HG03521 (cell line): ENCODE measurements around the gene ATP4B.

Experiments used
- ATAC-seq: cut with Tn5 transposase; IDR thresholded peaks from one replicate; pipeline ENCODE4 v1.9.1; 2021; ENCODE audit warnings: mild to moderate bottlenecking, moderate library complexity; ENCODE audit not compliant: unreplicated experiment

Gene ATP4B

DNA sequence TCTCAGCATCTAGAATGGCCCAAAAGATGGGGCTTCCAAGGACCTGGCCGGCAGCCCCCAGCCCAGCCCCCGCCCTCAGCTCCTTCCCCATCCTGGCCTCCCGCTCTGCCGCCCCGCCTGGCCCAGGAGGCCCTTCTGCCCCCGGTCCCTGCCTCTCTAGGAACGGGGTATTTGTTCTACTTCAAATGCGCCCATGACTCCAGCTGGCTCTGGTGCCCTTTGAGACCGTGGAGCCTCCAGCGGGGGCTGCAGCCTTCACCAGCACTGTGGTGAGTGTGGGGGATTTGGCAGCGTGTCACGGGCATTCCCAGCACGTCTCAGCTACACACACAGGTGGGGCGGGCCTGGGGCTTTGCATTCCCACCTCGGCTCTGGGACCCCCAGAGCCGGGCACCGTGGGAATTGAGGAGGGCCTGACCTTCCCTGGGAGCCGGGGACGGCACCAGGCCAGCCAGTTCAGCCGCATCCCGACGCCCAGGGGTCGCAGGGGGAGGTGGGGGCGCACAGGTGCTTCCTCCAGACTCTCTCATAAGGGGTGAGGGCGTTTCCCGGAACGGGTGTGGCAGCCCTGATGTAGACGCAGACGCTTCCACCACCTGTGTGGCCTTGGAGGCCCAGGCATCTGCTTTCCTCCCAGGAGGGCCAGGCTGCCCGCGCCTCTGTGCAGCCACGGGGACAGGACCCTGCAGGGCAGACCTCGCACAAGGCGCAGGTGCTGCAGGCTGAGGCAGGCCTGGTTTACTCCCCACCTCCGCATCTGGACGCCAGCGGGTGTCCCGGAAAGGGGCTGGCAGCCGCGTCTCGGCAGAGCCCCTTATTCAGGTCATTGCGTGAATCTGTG lies 947 bp downstream of the ATP4B start:
- no peak for ATAC-seq

DNA sequence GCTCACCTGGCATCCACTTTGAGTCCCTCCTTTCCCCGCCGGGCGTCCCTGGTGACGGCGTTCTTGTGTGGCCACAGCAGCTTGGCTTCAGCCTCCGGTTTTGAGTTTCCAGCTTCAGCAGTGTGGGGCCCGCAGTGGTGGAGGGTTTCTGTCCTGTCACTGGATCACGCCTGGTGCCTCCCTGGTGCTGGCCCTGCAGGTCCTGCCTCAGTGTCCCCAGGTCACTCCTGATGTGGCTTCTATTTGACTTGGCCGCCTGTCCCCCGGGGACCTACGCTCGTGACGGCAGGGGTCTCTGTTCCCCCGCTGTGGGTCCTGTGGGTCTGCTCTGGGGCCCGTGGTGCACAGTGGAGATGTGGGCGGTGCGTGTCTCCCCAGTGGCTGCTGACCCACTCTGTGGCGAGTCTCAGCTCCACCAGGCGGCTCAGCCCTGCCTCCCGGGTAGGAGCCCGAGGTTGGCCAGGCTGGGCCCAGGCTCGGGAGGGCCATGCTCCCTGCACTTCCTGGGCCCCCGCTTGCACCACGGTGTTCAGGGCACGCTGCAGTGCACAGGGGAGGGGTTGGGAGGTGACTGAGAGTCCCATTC lies 1.9 kb downstream of the ATP4B start:
- no peak for ATAC-seq

DNA sequence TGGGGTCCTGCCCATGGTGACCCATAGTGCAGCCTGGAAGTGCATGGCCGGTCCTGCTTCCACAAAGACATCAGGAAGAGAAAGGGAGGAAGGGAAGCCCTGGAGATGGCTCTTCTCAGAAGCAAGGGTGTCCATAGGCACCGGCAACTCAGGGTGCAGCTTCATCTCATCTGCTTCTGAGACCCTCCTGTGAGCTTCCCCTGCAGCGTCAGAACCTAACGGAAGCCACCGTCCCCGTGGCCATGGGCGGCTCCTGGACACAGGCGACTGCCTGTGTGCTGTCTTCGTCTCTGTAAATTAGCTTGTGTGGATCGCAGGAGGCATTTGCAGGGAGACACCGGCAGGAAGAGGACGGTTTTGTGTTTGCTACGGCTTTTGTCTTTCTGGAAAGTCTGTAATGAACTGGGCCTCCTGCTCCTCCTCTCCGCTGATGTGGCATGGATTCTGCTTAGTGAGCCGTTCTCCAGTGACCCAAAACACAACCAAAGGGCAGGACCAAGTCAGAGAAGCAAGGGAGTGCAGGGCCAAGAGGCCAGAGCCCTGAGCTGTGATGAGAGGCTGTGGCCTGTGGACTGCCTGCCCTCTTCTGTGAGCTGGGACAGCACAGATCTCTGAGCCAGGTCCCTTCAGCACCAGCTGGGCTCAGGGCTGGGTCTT lies 2.5 kb downstream of the ATP4B start:
- no peak for ATAC-seq

DNA sequence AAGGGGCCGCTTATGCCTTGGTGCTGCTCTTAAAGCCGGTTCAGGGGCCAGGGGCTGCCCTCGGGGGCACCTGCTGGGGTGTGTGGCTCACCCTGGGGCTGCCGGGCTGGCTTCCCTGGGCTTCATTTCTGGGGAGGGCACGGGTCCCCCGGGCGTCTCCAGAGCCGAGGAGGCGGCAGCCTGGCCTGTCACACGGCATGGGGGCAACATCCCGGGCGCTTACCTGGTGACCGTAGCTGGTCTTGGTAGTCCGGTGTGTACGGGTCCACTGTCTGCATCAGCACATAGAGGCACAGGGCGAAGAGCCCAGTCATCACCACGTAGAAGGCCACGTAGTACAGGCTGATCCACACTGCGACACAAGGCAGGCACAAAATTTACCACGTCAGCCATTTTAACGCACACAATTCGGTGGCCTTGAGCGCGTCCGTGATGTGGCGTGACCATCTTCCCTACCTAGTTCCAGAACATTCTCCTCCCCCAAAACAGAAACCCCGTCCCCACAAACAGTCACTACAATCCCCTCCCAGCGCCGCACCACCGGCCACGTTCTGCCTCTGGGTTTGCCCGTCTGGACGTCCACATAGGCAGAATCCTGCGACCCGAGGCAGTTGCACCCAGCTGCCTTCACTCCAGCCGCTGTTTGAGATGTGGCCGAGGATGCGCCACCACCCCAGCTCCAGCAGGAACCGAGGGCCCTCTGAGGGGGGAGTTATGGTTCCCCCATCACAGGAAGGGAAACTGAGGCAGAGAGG lies 3.2 kb downstream of the ATP4B start:
- ATAC-seq, result no peak

DNA sequence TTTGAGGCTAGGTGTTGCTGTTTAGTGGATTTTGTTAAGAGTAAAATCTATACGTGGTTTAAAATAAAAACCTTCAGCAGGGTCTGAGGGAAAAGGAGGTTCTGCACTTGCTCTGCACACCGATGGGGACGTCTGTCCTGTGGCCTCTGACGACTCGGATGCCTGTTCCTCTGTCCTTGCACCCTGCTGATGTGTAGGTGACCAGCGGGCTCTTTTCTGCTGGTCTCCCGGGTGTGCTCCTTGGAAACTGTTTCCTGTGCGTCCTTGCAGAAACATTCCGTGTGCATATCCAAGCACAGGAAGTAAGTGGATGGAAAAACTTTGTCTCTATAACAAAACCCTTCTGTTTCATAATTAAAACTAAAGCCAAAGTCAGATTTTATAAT lies 3.8 kb downstream of the ATP4B start:
- no peak for ATAC-seq

DNA sequence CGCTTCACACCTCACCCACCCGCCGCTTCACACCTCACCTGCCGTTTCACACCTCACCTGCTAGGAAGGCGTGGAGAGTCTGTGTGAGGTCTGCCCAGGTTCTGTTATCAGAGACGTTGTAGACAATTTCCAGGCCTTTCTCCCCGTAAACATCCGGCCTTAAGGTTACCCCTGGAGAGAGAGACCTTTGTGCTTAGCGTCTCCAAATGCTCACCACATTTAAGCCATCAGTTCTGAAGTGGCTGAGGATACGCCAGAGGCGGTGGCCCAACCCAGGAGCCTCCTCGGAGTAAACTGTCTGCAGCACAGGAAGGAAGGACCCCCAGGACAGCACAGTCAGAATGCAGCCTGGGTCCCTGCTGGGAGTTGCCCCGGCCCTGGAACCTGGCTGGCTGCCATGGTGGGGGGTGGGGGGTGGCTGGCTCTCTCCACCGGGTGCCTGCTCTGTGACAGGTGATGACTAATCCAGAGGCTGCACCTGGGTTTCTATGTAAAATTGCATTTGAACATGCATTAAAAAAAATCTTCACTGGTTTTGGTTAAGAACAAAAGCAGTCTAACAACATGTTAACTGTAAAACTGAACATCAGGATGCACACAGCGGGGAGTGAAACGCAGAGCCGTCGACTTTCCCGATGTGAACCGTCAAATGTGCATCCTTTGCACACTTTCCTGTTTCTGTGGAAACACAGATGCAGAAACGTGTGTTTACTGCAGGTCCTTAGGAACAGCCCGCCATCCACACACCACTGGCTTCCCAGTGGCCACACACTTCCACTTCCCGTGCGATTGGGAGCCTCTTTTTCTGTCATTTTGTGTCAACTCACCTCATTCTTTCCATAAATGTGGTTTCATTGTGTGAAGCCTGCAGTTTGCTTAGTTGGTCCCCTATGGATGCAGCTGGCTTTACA lies 4.5 kb downstream of the ATP4B start:
- no peak for ATAC-seq

DNA sequence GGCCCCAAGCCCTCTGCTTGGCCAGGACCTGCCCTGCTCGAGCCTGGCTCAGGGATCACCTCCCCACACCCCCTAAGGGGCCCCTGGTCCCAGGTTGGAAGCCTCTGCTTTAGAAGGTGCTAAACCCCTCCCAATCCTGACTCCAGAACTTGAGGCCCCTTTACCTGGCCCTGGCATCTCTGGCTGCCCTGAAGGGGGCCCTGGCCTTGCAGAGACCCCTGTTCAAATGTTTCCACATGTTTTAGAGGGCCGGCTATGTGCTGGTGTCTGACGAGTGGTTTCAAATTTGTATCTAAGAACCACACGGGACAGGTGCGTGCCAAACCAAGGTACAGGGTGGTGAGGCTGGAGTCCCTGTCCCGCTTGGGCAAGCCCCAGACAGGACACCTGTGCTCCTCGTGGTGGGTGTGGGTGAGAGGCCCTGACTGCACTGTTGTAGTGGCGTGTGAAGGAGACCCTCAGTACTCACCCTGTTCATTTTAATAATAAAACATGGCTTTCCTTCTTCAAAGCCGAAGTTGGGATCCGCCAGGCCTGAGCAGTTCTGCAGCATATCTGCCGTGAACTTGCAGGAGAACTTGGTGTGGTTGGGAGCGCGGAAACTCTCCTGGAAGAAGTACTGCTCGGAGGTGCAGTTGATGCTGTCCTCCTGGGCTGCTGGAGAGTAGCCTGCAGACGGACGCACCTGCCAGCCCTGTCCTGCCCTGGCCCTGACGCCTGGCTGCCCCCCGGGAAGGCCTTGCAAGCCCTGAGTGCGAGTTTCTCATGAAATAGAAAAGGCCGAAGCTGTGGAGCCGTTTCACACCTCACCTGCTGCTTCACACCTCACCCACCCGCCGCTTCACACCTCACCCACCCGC lies 5.4 kb downstream of the ATP4B start:
- no peak for ATAC-seq

DNA sequence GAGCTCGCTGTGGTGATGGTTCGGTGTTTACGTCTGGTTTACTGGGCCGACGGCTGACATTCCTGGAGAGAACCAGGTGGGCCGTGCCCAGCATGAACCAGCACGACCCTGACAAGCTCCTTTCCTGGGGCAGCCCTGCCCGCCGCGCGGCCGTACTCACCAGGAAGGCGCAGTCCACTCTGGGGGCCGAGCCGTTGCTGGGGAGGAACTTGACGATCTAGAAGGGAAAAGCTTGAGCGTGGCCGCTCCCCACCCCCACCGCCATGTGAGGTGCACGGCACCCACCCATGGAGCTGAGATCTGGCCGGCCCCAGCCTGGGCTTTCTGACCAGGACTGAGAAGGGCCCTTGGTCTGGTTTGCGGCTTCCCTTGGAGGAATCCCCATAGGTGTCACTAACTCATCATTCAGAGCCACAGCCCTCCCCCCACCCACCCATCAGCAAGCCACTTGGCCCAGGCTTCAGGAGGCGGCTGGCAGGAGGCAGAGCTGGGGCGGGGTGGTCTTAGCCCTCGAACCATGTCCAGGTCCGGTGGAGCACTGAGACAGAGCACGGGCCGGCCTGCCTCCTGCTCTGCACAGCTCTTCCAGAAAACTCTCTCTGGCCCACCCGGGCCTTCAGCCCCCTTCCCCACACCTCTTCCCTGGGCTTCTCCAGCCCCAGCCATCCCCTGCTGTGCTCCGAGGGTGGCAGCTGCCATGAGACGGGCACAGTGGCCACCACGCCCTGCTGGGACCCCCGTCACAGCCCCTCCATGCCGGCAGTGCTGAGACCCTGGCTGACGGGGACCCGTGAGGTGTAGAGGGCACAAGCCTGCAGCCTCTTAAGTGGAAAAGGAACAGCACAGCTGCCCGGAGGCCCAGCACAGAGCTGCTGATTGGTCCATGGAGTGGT lies 6.2 kb downstream of the ATP4B start:
- no peak for ATAC-seq

DNA sequence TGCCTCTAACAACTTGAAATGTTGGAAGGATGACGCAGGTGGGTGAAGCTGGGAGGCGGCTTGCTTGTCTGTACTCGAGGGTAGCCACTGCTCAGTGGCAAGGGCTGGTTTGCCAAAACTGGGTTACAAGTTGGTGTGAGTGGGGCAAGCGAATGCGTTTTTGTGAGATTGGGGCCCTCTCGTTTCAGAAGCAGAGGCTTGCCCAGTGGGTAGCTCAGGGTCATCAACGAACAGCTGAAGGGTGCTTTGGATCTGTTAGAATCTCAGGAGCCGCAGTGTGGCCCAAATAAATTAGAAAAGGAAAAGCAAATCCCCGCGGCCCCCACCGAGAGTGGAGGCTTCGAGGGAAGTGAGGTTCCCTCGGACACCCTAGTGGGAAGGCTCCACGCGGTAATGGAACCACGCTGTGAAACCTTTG lies 7.3 kb downstream of the ATP4B start:
- ATAC-seq, result no peak

DNA sequence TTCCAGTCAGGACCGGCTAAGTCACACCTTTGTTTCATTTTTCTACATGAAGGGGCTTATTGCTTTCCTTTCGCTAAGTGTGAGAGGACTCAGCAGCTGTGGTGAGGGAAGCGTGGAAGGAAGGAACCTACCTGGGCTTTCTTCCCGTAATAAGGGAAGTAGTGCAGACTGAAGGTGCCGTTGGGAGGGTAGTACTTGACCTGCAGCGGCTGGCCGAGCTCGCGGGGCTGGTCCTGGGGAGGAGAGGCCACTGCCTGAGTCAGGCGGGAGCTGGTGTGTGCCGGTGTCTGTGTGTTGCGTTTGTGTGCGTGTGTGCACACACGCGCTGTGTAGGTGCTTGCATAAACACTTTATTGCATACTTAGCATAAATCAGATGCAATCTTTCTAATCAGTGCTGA lies 7.7 kb downstream of the ATP4B start:
- ATAC-seq, result no peak

DNA sequence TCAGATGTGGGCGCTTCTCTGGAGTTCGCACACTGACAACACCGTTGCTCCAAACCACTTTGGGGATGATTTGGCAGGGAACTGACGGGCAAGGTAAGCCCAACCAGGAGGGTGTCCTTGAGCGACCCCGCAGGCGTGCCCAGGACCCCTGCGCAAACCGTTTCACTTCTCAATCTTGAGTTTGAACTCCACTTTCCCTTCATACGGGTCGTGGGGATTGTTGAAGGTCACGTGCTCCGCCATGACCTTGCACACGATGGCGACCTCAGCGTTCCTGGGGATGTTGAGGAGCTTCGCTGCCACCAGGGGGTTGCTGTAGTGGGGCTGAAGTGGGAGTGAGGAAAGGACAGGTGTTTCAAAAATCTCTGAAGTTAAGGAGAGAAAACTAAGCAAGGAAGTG lies 8.8 kb downstream of the ATP4B start:
- no peak for ATAC-seq

DNA sequence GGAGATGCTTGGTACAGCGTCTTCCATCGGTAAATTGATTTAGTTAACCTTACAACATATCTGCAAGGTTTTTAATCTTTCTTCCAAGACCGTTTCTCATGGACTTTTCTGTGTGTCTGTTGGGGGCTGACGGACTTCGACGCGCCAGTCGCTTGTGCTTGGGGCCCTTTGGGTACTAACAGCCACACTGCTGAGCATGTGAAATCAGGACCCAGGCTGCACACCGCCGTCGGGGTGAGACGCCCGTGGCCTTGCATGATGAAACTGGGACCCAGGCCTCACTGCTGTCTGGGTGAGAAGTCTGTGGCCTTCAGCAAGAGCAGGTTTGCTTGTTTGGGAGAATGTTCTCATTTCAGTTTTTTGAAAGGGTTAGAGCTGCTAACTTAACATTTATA lies 9.8 kb downstream of the ATP4B start:
- ATAC-seq, result no peak

DNA sequence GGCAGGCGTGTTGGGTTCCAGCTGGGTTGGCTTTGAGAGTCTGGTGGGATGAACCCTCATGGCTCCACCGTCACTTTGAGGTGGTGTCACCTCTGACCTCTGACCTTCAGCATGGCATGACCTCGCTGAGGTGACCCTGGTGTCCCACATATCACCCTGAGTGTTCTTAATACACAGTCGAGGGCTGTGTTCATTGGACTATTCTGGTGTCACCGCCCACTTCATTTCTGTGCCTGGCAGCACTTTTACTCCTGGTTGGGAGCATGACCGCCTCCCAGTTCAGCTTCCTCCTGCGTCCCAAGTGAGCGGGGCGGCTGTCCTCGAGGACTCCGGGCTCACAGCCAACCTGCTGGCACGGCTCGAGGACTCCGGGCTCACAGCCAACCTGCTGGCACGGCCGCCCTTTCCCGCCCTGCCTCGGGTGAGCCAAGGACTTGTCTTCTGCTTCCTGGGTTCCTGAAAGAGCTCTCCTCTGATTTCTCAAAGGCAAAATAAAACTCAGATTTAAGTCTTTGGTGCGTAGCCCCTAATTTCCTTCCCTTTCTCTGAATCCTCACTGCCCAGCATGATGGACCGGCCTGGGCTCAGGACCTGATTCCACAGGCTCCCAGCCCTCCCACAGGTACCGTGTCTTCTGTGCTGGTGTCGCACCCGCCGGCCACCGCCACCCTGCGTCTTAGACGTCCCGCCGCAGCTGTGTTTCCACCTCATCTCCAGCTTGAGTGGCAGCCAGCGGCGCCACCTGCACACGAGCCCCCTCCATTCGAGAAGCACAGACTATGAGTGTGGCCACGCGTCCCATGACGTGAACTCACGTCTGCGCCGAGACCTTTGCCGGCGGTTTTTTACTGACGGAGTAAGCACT lies 10.4 kb downstream of the ATP4B start:
- no peak for ATAC-seq

DNA sequence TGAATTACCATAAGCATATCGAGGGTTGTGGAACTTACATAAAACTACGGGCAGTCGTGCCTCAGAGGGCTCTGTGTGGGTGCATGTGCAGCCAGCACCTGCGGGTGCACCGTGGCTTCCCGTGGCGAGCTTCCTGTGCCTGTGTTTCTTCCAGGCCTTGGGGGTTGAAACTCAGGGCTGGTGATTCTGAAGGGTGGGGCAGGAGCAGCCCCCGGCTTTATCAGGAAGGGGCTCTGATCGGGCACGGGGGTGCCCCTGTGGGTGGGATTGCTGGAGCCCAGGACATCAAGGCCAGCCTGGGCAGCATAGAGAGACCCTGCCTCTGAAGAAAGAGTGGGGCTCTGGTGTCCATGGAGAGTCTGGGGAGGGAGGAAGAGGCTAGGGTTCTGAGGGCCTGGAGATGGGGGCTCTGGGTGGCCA lies 11.1 kb downstream of the ATP4B start:
- no peak for ATAC-seq

DNA sequence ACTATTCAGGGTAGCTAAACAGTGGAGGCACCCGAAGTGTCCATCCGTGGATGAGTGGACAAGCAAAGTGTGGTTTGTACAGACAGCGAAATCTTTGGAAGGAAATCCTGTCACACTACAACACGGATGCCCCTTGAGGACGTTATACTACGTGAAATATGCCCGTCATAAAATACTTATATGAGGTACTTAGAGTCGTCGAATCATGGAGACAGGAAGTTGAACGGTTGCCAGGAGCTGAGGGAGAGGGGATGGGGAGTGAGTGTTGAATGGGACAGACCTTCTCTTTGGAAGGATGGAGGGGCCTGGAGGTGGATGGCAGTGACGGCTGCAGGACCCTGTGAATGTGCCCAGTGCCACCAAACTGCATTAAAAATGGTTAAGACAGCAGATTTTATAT lies 11.6 kb downstream of the ATP4B start:
- no peak for ATAC-seq

DNA sequence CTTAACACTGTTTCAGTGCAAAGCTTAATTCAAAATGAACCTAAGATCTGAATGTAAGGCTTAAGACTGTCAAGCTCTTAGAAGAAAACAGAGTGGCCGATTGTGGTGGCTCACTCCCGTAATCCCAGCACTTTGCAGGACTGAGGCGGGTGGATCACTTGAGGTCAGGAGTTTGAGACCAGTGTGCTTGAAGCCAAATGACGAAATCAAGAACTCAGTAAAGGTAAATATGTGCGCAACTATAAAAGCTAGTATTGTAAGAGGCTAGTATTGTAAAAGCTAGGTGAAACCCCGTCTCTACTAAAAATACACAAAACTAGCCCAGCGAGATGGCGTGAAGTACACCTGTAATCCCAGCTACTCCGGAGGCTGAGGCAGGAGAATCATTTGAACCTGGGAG lies 12.7 kb downstream of the ATP4B start:
- ATAC-seq, result no peak

DNA sequence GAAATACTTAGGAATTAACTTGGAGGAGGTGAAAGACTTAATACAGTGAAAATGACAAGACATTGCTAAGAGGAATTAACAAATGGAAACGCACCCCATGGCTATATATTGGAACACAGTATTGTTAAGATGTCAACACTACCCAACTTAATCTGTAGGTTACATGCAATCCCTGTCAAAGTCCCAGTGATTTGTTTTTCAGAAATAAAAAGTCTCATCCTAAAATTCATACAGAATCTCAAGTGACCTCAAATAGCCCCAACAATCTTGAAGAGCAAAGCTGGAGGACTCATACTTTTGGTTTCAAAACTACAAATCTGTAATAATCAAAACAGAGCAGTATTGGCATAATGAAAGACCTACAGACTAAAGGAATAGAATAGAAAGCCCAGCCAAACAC lies 13.2 kb downstream of the ATP4B start:
- ATAC-seq, result no peak

DNA sequence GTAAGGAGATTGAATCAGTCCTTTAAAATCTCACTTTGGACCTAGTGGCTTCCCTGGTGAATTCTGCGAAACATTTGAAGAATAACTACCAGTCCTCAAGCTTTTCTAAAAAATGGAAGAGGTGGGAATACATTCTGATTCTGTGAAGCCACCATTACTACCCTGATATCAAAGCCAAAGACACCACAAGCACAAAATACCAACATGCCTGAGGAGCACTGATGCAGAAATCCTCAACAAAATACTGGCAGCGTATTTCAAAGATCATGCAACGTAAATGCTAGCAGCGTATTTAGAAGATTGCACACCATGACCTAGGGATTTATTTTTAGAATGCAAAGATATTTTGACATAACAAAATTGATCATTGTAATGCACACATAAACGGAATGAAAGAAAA lies 14.4 kb downstream of the ATP4B start:
- no peak for ATAC-seq
